DND-41 (cell line): Measurements from ENCODE around the gene TSHZ3.

Experiments used
- ATAC-seq: fragments of 200-7000 bp; cut with Tn5 transposase; 3 replicates; pipeline ENCODE4 v1.9.1; 2021; ENCODE audit warnings: low read depth; ENCODE audit not compliant: insufficient read depth
- DNase-seq: peaks from one replicate; pipeline ENCODE4 v3.0.0-alpha.2; 2020
- H2AFZ ChIP-seq: 2 replicates; pipeline ENCODE4 v1.6.0; 2012; ENCODE audit warnings: low read depth, low read length
- H3K27ac ChIP-seq: 2 replicates; pipeline ENCODE4 v1.5.1; 2012; ENCODE audit warnings: low read length, inconsistent platforms
- H3K27me3 ChIP-seq: fragments of 200-600 bp; sonication (generic); 2 replicates; pipeline ENCODE4 v1.6.0; 2012; ENCODE audit warnings: low read length, mild to moderate bottlenecking, inconsistent platforms; ENCODE audit not compliant: insufficient read depth, poor library complexity
- H3K36me3 ChIP-seq: 2 replicates; pipeline ENCODE4 v1.5.1; 2012; ENCODE audit warnings: low read length, inconsistent platforms; ENCODE audit not compliant: insufficient read depth
- H3K4me1 ChIP-seq: 2 replicates; pipeline ENCODE4 v1.5.1; 2012; ENCODE audit warnings: mild to moderate bottlenecking, low read length; ENCODE audit not compliant: insufficient read depth
- H3K4me2 ChIP-seq: 2 replicates; pipeline ENCODE4 v1.6.0; 2012; ENCODE audit warnings: mild to moderate bottlenecking, moderate library complexity, low read length, inconsistent platforms; ENCODE audit not compliant: insufficient read depth
- H3K4me3 ChIP-seq, 2 experiments: fragments of 200-600 bp in 1 of 2; shearing (Covaris generic) in 1 of 2; 2 replicates each; pipeline ENCODE4 v1.5.1; 2012 to 2016; ENCODE audit warnings: inconsistent platforms in 2 of 2, low read length in 2 of 2, mild to moderate bottlenecking in 2 of 2, low read depth in 1 of 2, moderate library complexity in 1 of 2
- H3K79me2 ChIP-seq: 2 replicates; pipeline ENCODE4 v1.6.0; 2012; ENCODE audit warnings: low read length, inconsistent platforms; ENCODE audit not compliant: insufficient read depth
- H3K9ac ChIP-seq: 2 replicates; pipeline ENCODE4 v1.6.0; 2012; ENCODE audit warnings: low read depth, mild to moderate bottlenecking, inconsistent platforms, low read length, moderate library complexity
- H3K9me3 ChIP-seq: 2 replicates; pipeline ENCODE4 v1.5.1; 2012; ENCODE audit warnings: low read length, moderate library complexity, mild to moderate bottlenecking, inconsistent platforms; ENCODE audit not compliant: insufficient read depth, severe bottlenecking
- H4K20me1 ChIP-seq: 2 replicates; pipeline ENCODE4 v1.6.0; 2012; ENCODE audit warnings: low read length; ENCODE audit not compliant: insufficient read depth
- EZH2 ChIP-seq: IDR thresholded peaks from 3 replicates; pipeline ENCODE4 v1.6.1; 2012; ENCODE audit warnings: borderline replicate concordance, low read depth, mild to moderate bottlenecking, moderate library complexity, low read length, inconsistent platforms; ENCODE audit not compliant: severe bottlenecking
- TF ChIP-seq, protein P1 (sequence below): IDR thresholded peaks from 2 replicates; pipeline ENCODE4 v1.5.1; 2012; ENCODE audit warnings: borderline replicate concordance, low read length, moderate library complexity, mild to moderate bottlenecking; ENCODE audit not compliant: poor library complexity, severe bottlenecking; ENCODE audit errors: extremely low read depth

Gene TSHZ3

DNA sequence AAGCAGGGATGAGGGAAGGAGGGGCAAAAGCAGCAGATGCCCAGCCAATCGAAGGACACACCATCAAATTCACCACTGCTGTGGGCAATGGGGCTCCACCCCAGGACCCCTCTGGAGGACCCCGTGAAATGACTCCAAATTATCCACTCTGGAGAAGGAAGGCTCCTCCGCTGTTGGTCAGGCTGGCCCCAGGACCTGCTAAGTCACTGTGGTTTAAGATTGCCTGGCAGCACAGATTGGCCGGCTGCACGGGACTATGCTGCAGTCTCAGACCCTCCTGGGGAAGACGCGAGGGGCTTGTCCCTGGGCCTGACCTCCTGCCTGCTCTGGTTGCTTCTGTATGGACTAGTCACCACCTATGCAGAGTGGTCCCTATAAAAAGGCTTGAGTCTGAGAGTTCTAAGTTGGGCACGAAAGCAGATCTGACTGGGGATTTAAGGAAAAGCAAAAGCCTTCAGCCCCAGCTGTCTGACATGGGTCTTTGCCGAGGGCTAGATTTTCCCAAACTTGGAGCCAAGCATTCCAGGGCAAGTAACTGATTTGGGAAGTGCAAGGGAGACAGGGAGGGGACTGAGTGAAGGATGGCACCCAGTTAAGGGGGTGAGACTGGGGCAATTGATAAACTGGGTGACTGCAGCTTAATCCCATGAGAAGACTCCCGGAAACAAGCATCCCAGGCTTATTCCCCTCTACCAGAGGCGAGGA is 91.7 kb downstream of the TSHZ3 start:
- H3K9ac ChIP-seq, result no peak overlapping the region
- H3K27me3 ChIP-seq, result no peaks in the 10 kb centered on the region
- no peaks in the 10 kb centered on the region for H3K9me3 ChIP-seq
- H3K36me3 ChIP-seq, result no peaks in the 10 kb centered on the region
- H3K4me2 ChIP-seq, result no peak overlapping the region
- TF ChIP-seq EZH2, result no peak
- TF ChIP-seq, protein P1, sequence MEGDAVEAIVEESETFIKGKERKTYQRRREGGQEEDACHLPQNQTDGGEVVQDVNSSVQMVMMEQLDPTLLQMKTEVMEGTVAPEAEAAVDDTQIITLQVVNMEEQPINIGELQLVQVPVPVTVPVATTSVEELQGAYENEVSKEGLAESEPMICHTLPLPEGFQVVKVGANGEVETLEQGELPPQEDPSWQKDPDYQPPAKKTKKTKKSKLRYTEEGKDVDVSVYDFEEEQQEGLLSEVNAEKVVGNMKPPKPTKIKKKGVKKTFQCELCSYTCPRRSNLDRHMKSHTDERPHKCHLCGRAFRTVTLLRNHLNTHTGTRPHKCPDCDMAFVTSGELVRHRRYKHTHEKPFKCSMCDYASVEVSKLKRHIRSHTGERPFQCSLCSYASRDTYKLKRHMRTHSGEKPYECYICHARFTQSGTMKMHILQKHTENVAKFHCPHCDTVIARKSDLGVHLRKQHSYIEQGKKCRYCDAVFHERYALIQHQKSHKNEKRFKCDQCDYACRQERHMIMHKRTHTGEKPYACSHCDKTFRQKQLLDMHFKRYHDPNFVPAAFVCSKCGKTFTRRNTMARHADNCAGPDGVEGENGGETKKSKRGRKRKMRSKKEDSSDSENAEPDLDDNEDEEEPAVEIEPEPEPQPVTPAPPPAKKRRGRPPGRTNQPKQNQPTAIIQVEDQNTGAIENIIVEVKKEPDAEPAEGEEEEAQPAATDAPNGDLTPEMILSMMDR, result no peak
- H3K79me2 ChIP-seq, result no peaks in the 10 kb centered on the region
- ATAC-seq, result no peak
- DNase-seq, result no peak
- H4K20me1 ChIP-seq, result peaks cover 2% of the 10 kb centered on the region; the same call in 1 of the 2 replicates
- H3K4me3 ChIP-seq, result no peak overlapping the region
- no peak overlapping the region for H3K27ac ChIP-seq
- H2AFZ ChIP-seq, result no peak overlapping the region
- no peaks in the 10 kb centered on the region for H3K4me1 ChIP-seq

DNA sequence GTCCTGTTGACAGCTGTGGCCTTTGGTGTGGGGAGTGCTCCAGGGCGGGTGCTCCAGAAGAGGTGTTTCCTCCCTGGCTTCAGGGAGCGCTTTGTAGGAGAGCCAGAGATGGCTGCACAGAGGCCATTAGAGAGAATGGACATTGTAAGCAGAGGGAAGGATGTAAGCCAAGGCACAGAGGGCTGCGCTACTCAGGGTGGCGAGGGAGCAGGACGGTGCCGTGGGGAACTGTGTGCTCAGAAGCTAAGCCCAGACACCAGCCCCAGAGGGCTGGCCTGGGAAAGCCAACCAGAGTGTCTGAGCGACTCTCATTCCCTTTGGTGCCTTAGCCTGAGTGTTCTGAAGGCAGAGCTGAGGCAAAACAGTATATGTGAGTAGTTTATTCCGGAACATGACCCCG is 92.2 kb downstream of the TSHZ3 start:
- Histone ChIP-seq H3K4me3 (no peak overlapping the region), H3K9ac (no peak overlapping the region), H3K4me2 (no peak overlapping the region), H3K79me2 (no peaks in the 10 kb centered on the region), H2AFZ (no peak overlapping the region), H3K27ac (no peak overlapping the region), H3K9me3 (no peaks in the 10 kb centered on the region), H3K27me3 (no peaks in the 10 kb centered on the region), H3K36me3 (no peaks in the 10 kb centered on the region), H3K4me1 (no peaks in the 10 kb centered on the region), H4K20me1 (peaks cover 2% of the 10 kb centered on the region; the same call in 1 of the 2 replicates)
- TF ChIP-seq EZH2, result no peak
- TF ChIP-seq, protein P1, result no peak
- ATAC-seq (no peak), DNase-seq (no peak)

DNA sequence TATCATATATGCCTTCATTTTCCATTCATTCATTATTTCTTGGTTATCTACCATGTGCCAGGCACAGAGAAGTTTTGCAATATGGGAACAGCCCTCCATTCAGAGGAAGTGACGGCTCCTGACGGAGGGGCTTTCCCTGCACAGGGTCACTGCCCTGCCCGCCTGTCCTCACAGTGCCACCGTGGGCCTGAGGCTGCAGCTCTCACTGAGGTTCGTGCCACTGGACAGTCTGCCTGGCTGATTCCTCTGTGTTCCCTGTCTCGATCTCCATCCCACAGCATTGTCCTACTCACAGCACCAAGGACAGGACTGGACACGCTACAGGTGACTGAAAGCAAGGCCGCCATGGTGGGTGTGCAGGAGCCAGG is 92.7 kb downstream of the TSHZ3 start:
- Histone ChIP-seq H2AFZ (no peak overlapping the region), H3K9ac (no peak overlapping the region), H3K4me1 (no peaks in the 10 kb centered on the region), H3K27ac (no peak overlapping the region), H3K9me3 (no peaks in the 10 kb centered on the region), H3K36me3 (no peaks in the 10 kb centered on the region), H4K20me1 (peaks cover 2% of the 10 kb centered on the region; the same call in 1 of the 2 replicates), H3K79me2 (no peaks in the 10 kb centered on the region), H3K4me2 (no peak overlapping the region), H3K4me3 (no peak overlapping the region), H3K27me3 (no peaks in the 10 kb centered on the region)
- DNase-seq (no peak), ATAC-seq (no peak)
- TF ChIP-seq, protein P1, result no peak
- no peak for TF ChIP-seq EZH2
